Bronchial epithelial cell (primary cell): ENCODE data around the gene MRPS2. TPM values are rescaled to one million over a fixed set of nuclear protein-coding genes. Genes with fewer than 3 reads are reported as not detected.

ENCODE experiments used
- DNase-seq: peaks from one replicate; pipeline ENCODE4 v3.0.0-alpha.2; 2010; ENCODE audit warnings: low read depth
- FAIRE-seq: peaks from 2 replicates; lab custom pipeline; 2011; peaks lifted over from hg19 to GRCh38; lab: Jason Lieb, UNC
- H3K27me3 ChIP-seq: 2 replicates; pipeline ENCODE4 v1.5.1; 2011; ENCODE audit warnings: low read length; ENCODE audit not compliant: control insufficient read depth, insufficient read depth
- H3K36me3 ChIP-seq: 2 replicates; pipeline ENCODE4 v1.5.1; 2011; ENCODE audit warnings: low read length; ENCODE audit not compliant: control insufficient read depth, insufficient read depth
- H3K4me3 ChIP-seq: 2 replicates; pipeline ENCODE4 v1.5.1; 2011; ENCODE audit warnings: mild to moderate bottlenecking, low read depth, low read length, control low read depth
- total RNA-seq: library from RNA; depleted of rRNA; stranded (reverse); fragments of >200 nt; gene quantifications from 2 replicates; pipeline ENCODE4 v1.2.1, GENCODE V29; 2014
- TF ChIP-seq, protein P1 (sequence below): IDR thresholded peaks from 2 replicates; pipeline ENCODE4 v1.5.1; 2011; ENCODE audit warnings: mild to moderate bottlenecking, moderate library complexity, low read length, control low read depth, inconsistent platforms; ENCODE audit not compliant: insufficient read depth, severe bottlenecking

Gene MRPS2
- total RNA-seq, 1 donor from 2014 or later = 15.5 TPM

GRCh38 chr9:135492886-135493669, 7.4 kb upstream of the MRPS2 start:
- Histone ChIP-seq H3K4me3 (no peak overlapping the region), H3K36me3 (no peaks in the 10 kb centered on the region), H3K27me3 (peaks cover 2% of the 10 kb centered on the region)
- TF ChIP-seq, protein P1, sequence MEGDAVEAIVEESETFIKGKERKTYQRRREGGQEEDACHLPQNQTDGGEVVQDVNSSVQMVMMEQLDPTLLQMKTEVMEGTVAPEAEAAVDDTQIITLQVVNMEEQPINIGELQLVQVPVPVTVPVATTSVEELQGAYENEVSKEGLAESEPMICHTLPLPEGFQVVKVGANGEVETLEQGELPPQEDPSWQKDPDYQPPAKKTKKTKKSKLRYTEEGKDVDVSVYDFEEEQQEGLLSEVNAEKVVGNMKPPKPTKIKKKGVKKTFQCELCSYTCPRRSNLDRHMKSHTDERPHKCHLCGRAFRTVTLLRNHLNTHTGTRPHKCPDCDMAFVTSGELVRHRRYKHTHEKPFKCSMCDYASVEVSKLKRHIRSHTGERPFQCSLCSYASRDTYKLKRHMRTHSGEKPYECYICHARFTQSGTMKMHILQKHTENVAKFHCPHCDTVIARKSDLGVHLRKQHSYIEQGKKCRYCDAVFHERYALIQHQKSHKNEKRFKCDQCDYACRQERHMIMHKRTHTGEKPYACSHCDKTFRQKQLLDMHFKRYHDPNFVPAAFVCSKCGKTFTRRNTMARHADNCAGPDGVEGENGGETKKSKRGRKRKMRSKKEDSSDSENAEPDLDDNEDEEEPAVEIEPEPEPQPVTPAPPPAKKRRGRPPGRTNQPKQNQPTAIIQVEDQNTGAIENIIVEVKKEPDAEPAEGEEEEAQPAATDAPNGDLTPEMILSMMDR = no peak
- FAIRE-seq (no peak), DNase-seq (no peak)

GRCh38 chr9:135494791-135495559, 5.5 kb upstream of the MRPS2 start:
- H3K4me3 ChIP-seq = no peak overlapping the region
- TF ChIP-seq, protein P1 = no peak
- H3K27me3 ChIP-seq = peaks cover 2% of the 10 kb centered on the region
- DNase-seq (no peak), FAIRE-seq (no peak)
- no peaks in the 10 kb centered on the region for H3K36me3 ChIP-seq

DNA sequence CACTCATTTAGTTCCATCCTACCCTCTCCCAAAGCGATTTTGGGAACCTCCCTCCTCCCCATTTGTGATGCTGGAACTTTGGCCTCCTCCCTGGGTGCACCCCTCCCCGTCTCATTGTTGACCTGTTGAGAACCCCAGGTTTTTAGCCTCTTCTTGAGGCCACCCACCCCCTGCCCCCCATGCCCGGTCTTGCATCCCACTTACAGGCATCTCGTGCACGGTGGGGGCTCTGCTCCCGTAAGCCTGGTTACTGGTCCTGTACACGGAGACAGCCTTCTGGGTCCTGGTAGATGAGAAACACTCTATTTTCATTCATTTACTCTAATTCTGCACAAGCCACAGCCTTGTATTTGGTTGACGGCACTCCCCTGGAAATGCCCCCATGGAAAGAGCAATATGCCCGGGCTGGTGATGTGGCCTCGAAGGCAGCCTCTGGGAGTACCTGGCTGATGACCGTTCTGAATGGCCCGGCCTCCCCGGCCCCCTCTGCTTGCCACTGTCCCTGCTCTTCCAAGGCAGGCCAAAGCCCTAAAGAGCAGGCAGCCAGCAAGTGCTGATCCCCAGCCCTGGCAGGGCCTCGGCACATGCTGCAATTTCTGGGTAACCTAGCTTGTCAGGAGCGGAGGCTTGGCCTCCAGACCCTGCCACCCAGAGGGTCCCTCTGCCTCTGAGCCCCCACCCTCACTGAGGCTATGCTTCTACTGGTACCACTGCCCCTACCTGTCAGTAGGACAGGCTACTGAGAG, 1.9 kb upstream of the MRPS2 start:
- FAIRE-seq (no peak), DNase-seq (no peak)
- TF ChIP-seq, protein P1 = no peak
- no peak overlapping the region for H3K4me3 ChIP-seq
- H3K36me3 ChIP-seq = peaks cover 11% of the 10 kb centered on the region
- H3K27me3 ChIP-seq = peaks cover 2% of the 10 kb centered on the region

DNA sequence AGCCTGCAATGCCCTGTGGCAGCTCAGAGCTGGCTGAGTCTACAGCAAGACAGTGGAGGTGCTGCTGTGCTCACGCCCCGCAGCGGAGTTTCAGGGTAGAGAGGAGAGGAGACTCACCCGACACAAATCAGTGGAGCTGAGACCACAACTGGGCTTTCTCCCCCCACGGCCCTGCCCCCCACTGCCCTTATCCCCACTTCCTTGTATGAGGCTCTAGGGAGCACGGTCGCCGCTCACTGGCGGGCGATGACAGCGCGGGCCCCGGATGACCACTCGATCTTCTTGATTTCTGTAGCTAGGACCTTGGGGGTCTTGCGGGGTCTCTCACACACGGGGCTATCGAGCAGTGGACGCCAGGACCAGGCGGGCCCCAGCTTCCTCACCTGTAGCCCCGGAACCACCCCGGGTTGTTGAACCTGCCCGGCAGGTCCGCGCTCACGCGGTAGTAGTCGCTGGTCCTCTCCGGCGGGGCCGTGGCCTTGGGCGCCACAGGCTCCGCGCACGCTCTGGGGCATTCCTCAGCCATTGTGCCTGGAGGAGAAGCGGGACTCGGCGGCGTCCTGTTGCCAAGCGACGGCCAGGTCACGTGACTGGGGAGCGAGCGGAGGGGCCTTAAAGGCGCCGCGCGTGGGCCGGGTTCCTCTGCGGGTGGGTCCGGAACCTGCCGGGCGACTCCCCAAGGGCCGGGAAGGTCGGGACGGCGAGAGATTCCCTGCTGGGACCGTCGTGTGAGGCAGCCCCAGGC, 984 bp upstream of the MRPS2 start:
- peak; percentile 50 for DNase-seq
- H3K27me3 ChIP-seq = peaks cover 2% of the 10 kb centered on the region
- H3K36me3 ChIP-seq = peaks cover 15% of the 10 kb centered on the region
- H3K4me3 ChIP-seq = peak overlapping the region; percentile 95
- FAIRE-seq = no peak
- TF ChIP-seq, protein P1 = no peak

- H3K4me3 ChIP-seq = peak overlapping the region; percentile 95
- TF ChIP-seq, protein P1 = no peak
- DNase-seq = no peak
- peaks cover 20% of the 10 kb centered on the region for H3K36me3 ChIP-seq
- FAIRE-seq = no peak
- peaks cover 2% of the 10 kb centered on the region for H3K27me3 ChIP-seq
Observed at GRCh38 chr9:135500071-135500524, 384 bp upstream of the MRPS2 start.
